Omental fat pad (tissue), 4 donors: ENCODE measurements around the gene SUSD5. TPM values are rescaled to one million over a fixed set of nuclear protein-coding genes. Genes with fewer than 3 reads are reported as not detected.

Experiments
- ATAC-seq: fragments of 150-250 bp; one replicate; pipeline ENCODE4 v1.9.1; 2016; ENCODE audit warnings: mild to moderate bottlenecking, moderate library complexity; ENCODE audit not compliant: low FRiP score
- DNase-seq: peaks from one replicate; pipeline ENCODE4 v3.0.0-alpha.2; 2019; ENCODE audit warnings: low spot score
- CTCF ChIP-seq, 3 donors: fragments of 450-650 bp; IDR thresholded peaks; one replicate each; pipeline ENCODE4 v1.5.1; 2016 to 2017; ENCODE audit warnings: antibody characterized with exemption in 3 of 3, mild to moderate bottlenecking in 3 of 3, moderate library complexity in 2 of 3
- total RNA-seq, 4 donors: library from RNA; depleted of rRNA; stranded (reverse); fragments of >200 nt; gene quantifications; one replicate each; pipeline ENCODE4 v1.1.0, GENCODE V29; 2016

SUSD5 gene
- total RNA-seq, 4 donors from 2014 or later = 2.0 to 13.5 (median 6.6) TPM

- no peak for TF ChIP-seq CTCF (IDR thresholded peaks at IDR 0.05)
- DNase-seq (no peak), ATAC-seq (no peak)
Observed at GRCh38 chr3:33237439-33237838, 18.8 kb upstream of the SUSD5 start.

GRCh38 chr3:33236005-33236404 is 17.4 kb upstream of the SUSD5 start:
- DNase-seq (no peak), ATAC-seq (no peak)
- TF ChIP-seq CTCF (IDR thresholded peaks at IDR 0.05) = no peak

GRCh38 chr3:33233884-33234283 is 15.3 kb upstream of the SUSD5 start:
- DNase-seq (no peak), ATAC-seq (no peak)
- no peak for TF ChIP-seq CTCF (IDR thresholded peaks at IDR 0.05)

DNA sequence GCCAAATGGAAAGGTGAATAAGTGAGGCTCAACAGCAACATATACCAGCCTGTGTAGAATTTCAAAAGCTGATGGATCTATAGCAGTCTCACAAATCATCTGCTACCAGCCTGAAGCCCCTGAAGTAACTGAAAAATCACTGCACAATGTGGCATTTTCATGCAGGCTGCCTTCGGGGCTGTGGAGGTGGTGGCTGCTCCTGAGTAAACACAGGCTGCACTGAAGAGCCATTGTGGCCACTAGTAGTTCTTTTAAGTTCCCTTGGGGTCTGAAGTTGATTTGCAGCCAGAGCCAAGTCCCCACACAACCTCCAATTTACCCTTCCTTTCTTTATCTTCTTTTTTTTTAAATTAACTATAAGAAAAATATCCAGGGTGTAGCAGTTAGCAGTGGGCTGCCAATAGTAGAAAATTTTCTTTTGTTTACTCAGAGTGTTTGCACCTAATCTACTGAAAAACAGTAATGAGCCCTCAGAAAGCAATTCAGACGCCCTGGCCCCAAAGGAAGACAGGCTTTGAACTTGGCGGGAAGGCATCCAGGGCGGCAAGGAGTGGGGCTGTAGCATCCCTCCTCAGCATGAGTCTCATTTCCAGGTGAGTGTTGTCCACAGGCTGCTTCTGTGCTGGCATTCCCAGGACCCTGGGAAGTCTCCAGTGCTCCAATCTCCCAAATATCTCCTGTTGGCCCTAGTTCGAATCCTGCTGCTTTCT is 13.3 kb upstream of the SUSD5 start:
- ATAC-seq (no peak), DNase-seq (no peak)
- TF ChIP-seq CTCF (IDR thresholded peaks at IDR 0.05) = no peak

DNA sequence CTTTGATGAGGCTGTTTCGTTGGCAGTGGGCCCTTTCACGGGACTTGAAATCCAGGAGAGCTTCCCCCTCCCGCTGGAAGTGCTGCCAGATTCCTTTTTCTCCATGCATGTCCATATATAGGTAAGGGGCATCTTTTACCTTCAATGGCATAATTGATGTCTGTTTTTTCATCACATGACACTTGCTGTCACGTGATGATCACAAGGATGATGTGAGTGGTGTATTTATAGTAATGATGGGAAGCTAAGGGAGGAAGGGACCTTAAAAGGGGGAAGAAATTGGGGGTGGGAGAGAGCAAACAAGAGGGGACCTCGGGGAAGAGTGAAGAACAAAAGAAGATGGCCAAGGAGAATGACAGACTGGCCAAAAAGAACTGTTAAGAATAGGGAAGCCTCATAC is 11.3 kb upstream of the SUSD5 start:
- DNase-seq (no peak), ATAC-seq (no peak)
- TF ChIP-seq CTCF (IDR thresholded peaks at IDR 0.05) = no peak

- ATAC-seq = no peak
- DNase-seq = no peak
- TF ChIP-seq CTCF (IDR thresholded peaks at IDR 0.05) = no peak
Observed at GRCh38 chr3:33229066-33229465, 10.5 kb upstream of the SUSD5 start.

DNA sequence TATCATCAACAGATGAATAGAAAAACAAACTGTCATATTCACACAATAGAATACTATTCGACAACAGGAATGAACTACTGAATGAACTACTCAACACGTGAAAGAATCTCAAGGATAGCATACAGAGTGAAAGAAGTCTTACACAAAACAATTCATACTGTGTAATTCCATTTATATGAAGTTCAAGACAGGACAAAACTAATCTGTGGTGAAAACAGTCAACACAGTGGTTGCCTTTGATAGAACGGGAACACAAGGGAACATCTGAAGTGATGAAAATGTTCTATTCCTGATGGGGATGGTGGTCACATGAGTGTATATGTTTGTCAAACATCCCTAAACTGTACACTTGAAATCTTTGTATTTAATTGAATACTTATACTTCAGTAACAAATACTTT is 2.6 kb upstream of the SUSD5 start:
- no peak for TF ChIP-seq CTCF (IDR thresholded peaks at IDR 0.05)
- no peak for DNase-seq
- no peak for ATAC-seq
